Naive thymus-derived CD4-positive, alpha-beta T cell (primary cell): ENCODE data around the gene SLC43A1. TPM values are rescaled to one million over a fixed set of nuclear protein-coding genes. Genes with fewer than 3 reads are reported as not detected.

ENCODE experiments used
- ATAC-seq: fragments of 150-1000 bp; cut with Tn5 transposase; 2 replicates; pipeline ENCODE4 v1.10.0; 2021; ENCODE audit warnings: mild to moderate bottlenecking, moderate library complexity
- CTCF ChIA-PET: fragments of 350-600 bp; sonication (Branson Sonifier 250); formaldehyde crosslinking; loops from one replicate; lab custom pipeline; 2021; ENCODE audit warnings: antibody characterized with exemption; lab: Charles Lee
- POLR2A ChIA-PET: fragments of 350-600 bp; sonication (Branson Sonifier 250); formaldehyde crosslinking; loops from one replicate; lab custom pipeline; 2021; ENCODE audit warnings: antibody characterized with exemption, inconsistent platforms; lab: Charles Lee
- DNase-seq, 9 donors: peaks; one replicate each; pipeline versions ENCODE4 v3.0.0 to v3.0.0-alpha.2; 2020 to 2022; ENCODE audit warnings: mixed read lengths in 1 of 9
- H3K27ac ChIP-seq: one replicate; pipeline ENCODE4 v1.7.0; 2013; ENCODE audit warnings: mild to moderate bottlenecking, low read depth, low read length, moderate library complexity
- H3K27me3 ChIP-seq, 2 donors: one replicate each; pipeline ENCODE4 v1.7.0; 2013; ENCODE audit warnings: low read length in 2 of 2, mild to moderate bottlenecking in 2 of 2, moderate library complexity in 2 of 2; ENCODE audit not compliant: control insufficient read depth in 2 of 2, insufficient read depth in 2 of 2
- H3K36me3 ChIP-seq, 3 experiments: 1 replicate in 2 of 3; 2 replicates in 1 of 3; pipeline ENCODE4 v1.7.0; 2013; ENCODE audit warnings: low read length in 3 of 3, mild to moderate bottlenecking in 3 of 3, moderate library complexity in 1 of 3; ENCODE audit not compliant: insufficient read depth in 3 of 3, control insufficient read depth in 2 of 3
- H3K4me1 ChIP-seq, 2 donors: one replicate each; pipeline ENCODE4 v1.7.0; 2013; ENCODE audit warnings: low read length in 2 of 2, mild to moderate bottlenecking in 2 of 2, moderate library complexity in 1 of 2; ENCODE audit not compliant: control insufficient read depth in 2 of 2, insufficient read depth in 2 of 2
- H3K4me3 ChIP-seq: 2 replicates; pipeline ENCODE4 v1.7.0; 2013; ENCODE audit warnings: mild to moderate bottlenecking, low read length
- H3K9me3 ChIP-seq, 3 experiments: 1 replicate in 2 of 3; 2 replicates in 1 of 3; pipeline ENCODE4 v1.7.0; 2013; ENCODE audit warnings: low read length in 3 of 3; ENCODE audit not compliant: control insufficient read depth in 2 of 3
- H3K27ac Mint-ChIP-seq, 9 donors: one replicate each; pipeline ENCODE4 v1.8.0; 2020 to 2022; ENCODE audit warnings: mixed read lengths in 9 of 9, mild to moderate bottlenecking in 8 of 9, moderate library complexity in 5 of 9, inconsistent platforms in 2 of 9
- H3K27me3 Mint-ChIP-seq, 5 donors: one replicate each; pipeline ENCODE4 v1.8.0; 2021 to 2022; ENCODE audit warnings: mixed read lengths in 5 of 5, mild to moderate bottlenecking in 1 of 5
- H3K36me3 Mint-ChIP-seq, 5 donors: one replicate each; pipeline ENCODE4 v1.8.0; 2020 to 2022; ENCODE audit warnings: mixed read lengths in 5 of 5, mild to moderate bottlenecking in 3 of 5, inconsistent platforms in 1 of 5
- H3K4me1 Mint-ChIP-seq, 7 donors: one replicate each; pipeline ENCODE4 v1.8.0; 2020 to 2022; ENCODE audit warnings: mixed read lengths in 7 of 7, mild to moderate bottlenecking in 3 of 7, inconsistent platforms in 1 of 7
- H3K4me3 Mint-ChIP-seq, 10 donors: one replicate each; pipeline ENCODE4 v1.8.0; 2020 to 2022; ENCODE audit warnings: mild to moderate bottlenecking in 10 of 10, mixed read lengths in 10 of 10, moderate library complexity in 6 of 10, inconsistent platforms in 2 of 10
- H3K9me3 Mint-ChIP-seq, 11 donors: one replicate each; pipeline ENCODE4 v1.8.0; 2020 to 2022; ENCODE audit warnings: mixed read lengths in 11 of 11, mild to moderate bottlenecking in 4 of 11, inconsistent platforms in 1 of 11, moderate library complexity in 1 of 11
- intact Hi-C, 2 donors: fragments of 100-400 bp; cut with micrococcal nuclease; formaldehyde crosslinking; loops; one replicate each; pipeline ENCODE4 v1.15.1; 2023
- polyA plus RNA-seq, 2 donors: library from polyadenylated mRNA; unstranded; fragments of 300-500 nt; fragmentation: Illumina TruSeq; gene quantifications; one replicate each; pipeline ENCODE4 v1.2.3, GENCODE V29; 2021
- total RNA-seq, 6 experiments: library from RNA in 5 of 6; stranded (reverse) in 5 of 6; gene quantifications; 1 replicate in 5 of 6; 2 replicates in 1 of 6; pipeline ENCODE4 v1.2.3 and lab custom pipeline; 2021 to 2026

Gene SLC43A1
- total and polyA plus RNA-seq, 7 experiments from 2014 or later, result 10.1 to 19.2 (median 15.4) TPM

DNA sequence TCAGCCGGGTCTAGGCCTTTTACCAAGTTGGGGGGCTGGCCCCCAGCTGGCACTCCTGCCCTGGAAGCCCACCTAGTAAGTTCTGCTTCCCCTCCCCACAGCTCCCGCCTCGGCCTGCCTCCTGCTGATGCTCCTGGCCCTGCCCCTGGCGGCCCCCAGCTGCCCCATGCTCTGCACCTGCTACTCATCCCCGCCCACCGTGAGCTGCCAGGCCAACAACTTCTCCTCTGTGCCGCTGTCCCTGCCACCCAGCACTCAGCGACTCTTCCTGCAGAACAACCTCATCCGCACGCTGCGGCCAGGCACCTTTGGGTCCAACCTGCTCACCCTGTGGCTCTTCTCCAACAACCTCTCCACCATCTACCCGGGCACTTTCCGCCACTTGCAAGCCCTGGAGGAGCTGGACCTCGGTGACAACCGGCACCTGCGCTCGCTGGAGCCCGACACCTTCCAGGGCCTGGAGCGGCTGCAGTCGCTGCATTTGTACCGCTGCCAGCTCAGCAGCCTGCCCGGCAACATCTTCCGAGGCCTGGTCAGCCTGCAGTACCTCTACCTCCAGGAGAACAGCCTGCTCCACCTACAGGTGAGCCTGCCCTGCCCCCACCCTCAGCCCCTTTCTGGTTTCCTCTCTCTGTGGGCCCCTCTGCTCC, 47.9 kb downstream of the SLC43A1 start:
- POLR2A ChIA-PET, result no interaction called here
- Histone ChIP-seq H3K9me3 (no peaks in the 10 kb centered on the region), H3K4me3 (no peak overlapping the region), H3K4me1 (no peaks in the 10 kb centered on the region), H3K27me3 (no peaks in the 10 kb centered on the region), H3K27ac (no peak overlapping the region), H3K36me3 (no peaks in the 10 kb centered on the region)
- no peaks in the 10 kb centered on the region for H3K9me3 Mint-ChIP-seq
- ATAC-seq, result no peak
- CTCF ChIA-PET, result no interaction called here
- H3K27me3 Mint-ChIP-seq, result peaks cover 0 to 22% (median 0%) of the 10 kb centered on the region in 5 donors
- peaks cover 0 to 8% (median 0%) of the 10 kb centered on the region in 7 donors for H3K4me1 Mint-ChIP-seq
- H3K27ac Mint-ChIP-seq, result peak overlapping the region in 1 of 9 donors; percentile 32
- DNase-seq, result no peak
- H3K36me3 Mint-ChIP-seq, result no peaks in the 10 kb centered on the region
- H3K4me3 Mint-ChIP-seq, result no peak overlapping the region
- intact Hi-C loops, result no loop called here

DNA sequence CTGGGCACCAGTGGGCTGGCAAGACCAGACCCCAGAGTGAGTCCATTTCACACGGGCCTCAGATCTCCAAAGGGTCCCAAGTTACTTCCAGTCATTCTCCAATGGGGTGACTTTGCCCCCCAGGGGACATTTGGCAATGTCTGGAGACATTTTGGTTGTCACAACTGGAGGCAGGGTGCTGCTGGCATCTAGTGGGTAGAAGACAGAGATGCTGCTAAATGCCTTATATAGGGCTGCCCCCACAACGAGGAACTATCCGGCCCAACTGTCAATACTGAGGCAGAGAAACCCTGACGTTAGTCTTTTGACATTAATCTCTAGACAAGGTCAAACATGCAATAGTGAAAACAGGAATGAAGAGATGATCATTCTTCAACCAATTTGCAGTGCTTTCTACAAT, 48.8 kb downstream of the SLC43A1 start:
- no peaks in the 10 kb centered on the region for H3K4me1 ChIP-seq
- DNase-seq (no peak), ATAC-seq (no peak)
- Mint-ChIP-seq H3K4me1 (peaks cover 0 to 8% (median under 1%) of the 10 kb centered on the region in 7 donors), H3K9me3 (no peaks in the 10 kb centered on the region), H3K27me3 (peaks cover 0 to 31% (median 1%) of the 10 kb centered on the region in 5 donors), H3K27ac (no peak overlapping the region), H3K36me3 (no peaks in the 10 kb centered on the region), H3K4me3 (no peak overlapping the region)
- H3K9me3 ChIP-seq, result no peaks in the 10 kb centered on the region
- no peaks in the 10 kb centered on the region for H3K27me3 ChIP-seq
- no peak overlapping the region for H3K4me3 ChIP-seq
- intact Hi-C loops, result no loop called here
- no peaks in the 10 kb centered on the region for H3K36me3 ChIP-seq
- H3K27ac ChIP-seq, result no peak overlapping the region
- ChIA-PET CTCF (no interaction called here), POLR2A (no interaction called here)

DNA sequence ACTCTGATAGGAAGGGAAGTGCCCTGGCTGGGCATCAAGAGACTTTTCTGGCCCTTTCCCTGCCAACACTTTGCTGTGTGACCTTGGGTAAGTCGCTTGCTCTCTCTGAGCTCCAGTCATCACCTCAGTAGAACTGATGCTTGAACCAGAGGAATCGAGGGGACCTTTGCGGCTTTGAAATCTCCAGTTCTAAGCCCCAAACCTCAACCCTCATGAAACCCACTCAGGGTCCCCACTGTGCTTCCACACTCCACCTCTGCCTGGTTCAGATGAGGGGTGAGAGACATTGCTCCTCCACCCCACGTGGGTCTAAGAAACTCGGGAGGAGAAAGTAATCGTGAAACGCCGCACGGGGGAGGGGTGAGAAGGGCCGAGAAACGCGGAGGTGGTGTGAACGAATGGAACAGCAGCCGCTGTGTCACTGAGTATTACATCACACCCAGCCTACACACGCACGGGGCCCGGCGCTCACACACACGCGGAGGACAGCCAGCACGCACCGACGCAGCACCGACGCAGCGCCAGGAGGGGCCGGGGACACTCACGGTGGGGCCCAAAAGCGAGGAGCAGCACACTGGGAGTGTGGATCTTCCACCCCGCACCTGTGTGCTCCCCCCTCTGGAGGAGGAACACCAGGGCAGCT, 50.8 kb downstream of the SLC43A1 start:
- H3K27ac ChIP-seq, result no peak overlapping the region
- H3K9me3 Mint-ChIP-seq, result no peaks in the 10 kb centered on the region
- peaks cover 5 to 7% of the 10 kb centered on the region in 2 donors for H3K4me1 ChIP-seq
- H3K4me3 ChIP-seq, result no peak overlapping the region
- CTCF ChIA-PET, result interaction anchor here (0.6 to 0.9 kb wide), 2 partner anchors 42 to 249 kb away, joined by 3 to 4 read pairs; no protein-coding TSS in a partner anchor
- intact Hi-C loops, result no loop called here
- peaks cover 5% of the 10 kb centered on the region in 2 donors for H3K27me3 ChIP-seq
- no peak overlapping the region for H3K4me3 Mint-ChIP-seq
- H3K27ac Mint-ChIP-seq, result no peak overlapping the region
- peaks cover 4 to 17% (median 12%) of the 10 kb centered on the region in 7 donors for H3K4me1 Mint-ChIP-seq
- ATAC-seq (no peak), DNase-seq (no peak)
- no peaks in the 10 kb centered on the region for H3K36me3 ChIP-seq
- no peaks in the 10 kb centered on the region for H3K9me3 ChIP-seq
- POLR2A ChIA-PET, result no interaction called here
- H3K36me3 Mint-ChIP-seq, result no peaks in the 10 kb centered on the region
- peaks cover 4 to 46% (median 10%) of the 10 kb centered on the region in 5 donors for H3K27me3 Mint-ChIP-seq

DNA sequence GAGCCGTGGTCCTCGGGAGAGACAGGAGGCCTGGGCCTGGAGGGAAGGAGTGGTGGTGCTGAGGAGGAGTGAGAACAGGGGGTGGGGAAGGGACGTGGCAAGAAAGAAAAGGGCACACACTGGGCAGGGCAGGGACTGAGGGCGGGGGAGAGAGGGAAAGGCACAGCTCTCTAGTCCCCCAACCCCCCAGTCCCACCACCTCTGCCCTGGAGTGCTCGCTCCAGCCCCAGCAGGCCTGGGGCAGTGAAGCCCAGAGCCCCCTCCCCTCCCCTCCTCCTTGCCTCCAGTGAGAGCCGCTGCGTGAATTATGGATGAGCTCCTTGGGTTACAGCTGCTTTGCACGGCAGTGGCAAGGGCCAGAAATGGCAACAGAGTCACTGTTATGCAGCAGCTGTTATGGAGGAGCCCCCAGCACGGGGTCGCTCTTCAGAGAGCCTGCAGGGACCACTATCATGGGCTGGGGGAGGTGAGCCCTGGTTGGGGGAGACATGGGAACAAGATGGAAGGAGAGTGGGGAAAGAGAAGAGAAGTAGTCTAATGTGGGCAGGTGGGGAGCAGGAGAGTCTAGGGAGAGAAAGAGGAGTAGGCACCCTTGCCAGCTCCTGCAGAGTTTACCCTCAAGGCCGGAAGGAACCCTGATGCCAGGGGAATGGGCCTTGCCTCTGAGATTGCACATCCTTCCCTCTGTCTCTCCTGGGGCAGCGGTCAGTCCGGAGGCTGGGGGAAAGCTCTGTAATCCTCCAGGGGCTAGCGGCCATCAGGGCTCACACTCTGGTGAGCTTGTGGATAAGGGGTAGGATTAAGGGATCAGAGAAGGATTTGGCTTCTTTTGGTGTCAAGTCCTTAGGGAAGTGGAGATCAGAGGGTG, 51.6 kb downstream of the SLC43A1 start:
- intact Hi-C loops, result no loop called here
- H3K27ac ChIP-seq, result no peak overlapping the region
- Mint-ChIP-seq H3K27me3 (peaks cover 11 to 48% (median 16%) of the 10 kb centered on the region in 5 donors), H3K4me1 (peaks cover 8 to 22% (median 17%) of the 10 kb centered on the region in 7 donors), H3K4me3 (no peak overlapping the region), H3K36me3 (no peaks in the 10 kb centered on the region), H3K27ac (peak overlapping the region in 1 of 9 donors; percentile 36), H3K9me3 (peaks cover 0 to 2% (median 0%) of the 10 kb centered on the region in 11 donors)
- H3K36me3 ChIP-seq, result no peaks in the 10 kb centered on the region
- H3K27me3 ChIP-seq, result peaks cover 7 to 8% of the 10 kb centered on the region in 2 donors
- DNase-seq (no peak), ATAC-seq (no peak)
- no peak overlapping the region for H3K4me3 ChIP-seq
- CTCF ChIA-PET, result interaction anchor here (0.6 to 1.3 kb wide), 4 partner anchors 11 to 250 kb away, joined by 3 to 5 read pairs (median 4); no protein-coding TSS in a partner anchor
- POLR2A ChIA-PET, result no interaction called here
- H3K9me3 ChIP-seq, result no peaks in the 10 kb centered on the region
- peaks cover 12 to 13% of the 10 kb centered on the region in 2 donors for H3K4me1 ChIP-seq

DNA sequence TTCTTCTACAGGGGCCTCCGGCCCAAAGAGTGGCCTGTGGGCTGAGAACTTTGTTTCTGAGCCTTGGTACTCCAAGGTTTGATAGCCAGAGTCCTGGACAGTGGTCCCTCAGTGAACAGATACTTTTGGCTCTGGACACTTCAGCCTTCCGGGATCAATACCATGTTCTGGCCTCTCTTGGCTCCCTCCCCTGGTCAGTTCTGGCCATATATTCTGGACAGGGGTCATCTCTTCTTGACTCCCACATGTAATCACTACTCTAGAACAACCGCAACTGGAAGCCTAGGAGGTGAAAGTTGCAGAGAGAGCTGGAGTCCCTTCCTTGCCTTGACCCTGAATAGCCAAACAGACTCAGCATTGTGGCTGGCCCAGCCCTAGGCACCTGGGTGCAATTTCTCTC, 52.9 kb downstream of the SLC43A1 start:
- H3K36me3 ChIP-seq, result no peaks in the 10 kb centered on the region
- POLR2A ChIA-PET, result no interaction called here
- peaks cover 8 to 9% of the 10 kb centered on the region in 2 donors for H3K27me3 ChIP-seq
- H3K36me3 Mint-ChIP-seq, result no peaks in the 10 kb centered on the region
- DNase-seq, result no peak
- peak overlapping the region in 5 of 10 donors; percentile 11 to 99 (median 36) for H3K4me3 Mint-ChIP-seq
- H3K27me3 Mint-ChIP-seq, result peaks cover 18 to 57% (median 26%) of the 10 kb centered on the region in 5 donors
- CTCF ChIA-PET, result interaction anchor here (1.2 kb wide), 1 partner anchor 12 kb away, joined by 3 read pairs; no protein-coding TSS in a partner anchor
- intact Hi-C loops, result no loop called here
- no peak overlapping the region for H3K27ac Mint-ChIP-seq
- ATAC-seq, result no peak
- peaks cover 16 to 32% (median 18%) of the 10 kb centered on the region in 7 donors for H3K4me1 Mint-ChIP-seq
- H3K27ac ChIP-seq, result no peak overlapping the region
- H3K4me1 ChIP-seq, result peaks cover 22 to 23% of the 10 kb centered on the region in 2 donors
- H3K9me3 Mint-ChIP-seq, result peaks cover 0 to 2% (median 0%) of the 10 kb centered on the region in 11 donors
- H3K9me3 ChIP-seq, result no peaks in the 10 kb centered on the region
- H3K4me3 ChIP-seq, result no peak overlapping the region

DNA sequence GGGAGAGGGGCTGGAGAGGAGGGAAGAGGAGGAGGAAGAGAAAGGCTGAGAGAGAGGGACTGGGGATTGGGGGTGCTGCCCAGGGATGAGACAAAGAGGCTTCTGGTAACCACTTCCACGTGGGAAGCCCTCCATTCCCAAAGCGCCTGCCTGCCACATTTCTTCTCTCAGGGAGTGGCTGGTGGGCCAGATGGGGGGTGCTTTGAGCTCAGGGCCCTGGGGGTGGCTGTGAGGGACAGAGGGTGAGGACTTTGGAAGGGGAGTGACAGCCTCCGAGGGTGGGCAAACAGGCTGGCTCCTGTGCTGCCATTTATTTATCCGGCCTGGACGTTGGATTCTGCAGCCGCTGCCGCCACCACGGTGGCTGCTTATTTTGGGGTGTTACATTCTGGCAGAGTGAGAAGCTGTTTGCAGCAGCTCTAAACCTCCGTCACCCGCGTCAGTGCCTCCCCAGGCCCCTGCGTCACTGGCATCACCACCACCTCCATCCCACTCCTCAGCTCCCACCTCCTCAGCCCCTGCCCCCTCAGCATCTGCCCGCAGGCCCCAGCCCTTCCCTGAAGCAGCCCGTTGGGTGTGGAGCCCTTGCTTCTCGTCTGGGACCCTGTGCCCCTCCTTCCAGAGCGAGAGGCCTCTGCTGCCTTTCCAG, 53.5 kb downstream of the SLC43A1 start:
- DNase-seq (no peak), ATAC-seq (no peak)
- Histone ChIP-seq H3K4me3 (no peak overlapping the region), H3K27ac (no peak overlapping the region), H3K9me3 (no peaks in the 10 kb centered on the region), H3K36me3 (no peaks in the 10 kb centered on the region), H3K4me1 (peaks cover 26% of the 10 kb centered on the region in 2 donors), H3K27me3 (peaks cover 9 to 12% of the 10 kb centered on the region in 2 donors)
- POLR2A ChIA-PET, result interaction anchor here (1.0 kb wide), 1 partner anchor 22 kb away, joined by 3 read pairs; no protein-coding TSS in a partner anchor
- peaks cover 22 to 62% (median 30%) of the 10 kb centered on the region in 5 donors for H3K27me3 Mint-ChIP-seq
- peaks cover 17 to 38% (median 24%) of the 10 kb centered on the region in 7 donors for H3K4me1 Mint-ChIP-seq
- H3K9me3 Mint-ChIP-seq, result peaks cover 0 to 2% (median 0%) of the 10 kb centered on the region in 11 donors
- H3K27ac Mint-ChIP-seq, result no peak overlapping the region
- H3K4me3 Mint-ChIP-seq, result peak overlapping the region in 8 of 10 donors; percentile 16 to 99 (median 52)
- intact Hi-C loops, result no loop called here
- CTCF ChIA-PET, result no interaction called here
- H3K36me3 Mint-ChIP-seq, result no peaks in the 10 kb centered on the region
